ENCODE results near the gene TCERG1.
"Not testable (repeated sequence)": the region's sequence is repeated elsewhere in the genome, so short reads cannot be mapped to it uniquely, and the experiment has no call there.

Gene TCERG1

DNA sequence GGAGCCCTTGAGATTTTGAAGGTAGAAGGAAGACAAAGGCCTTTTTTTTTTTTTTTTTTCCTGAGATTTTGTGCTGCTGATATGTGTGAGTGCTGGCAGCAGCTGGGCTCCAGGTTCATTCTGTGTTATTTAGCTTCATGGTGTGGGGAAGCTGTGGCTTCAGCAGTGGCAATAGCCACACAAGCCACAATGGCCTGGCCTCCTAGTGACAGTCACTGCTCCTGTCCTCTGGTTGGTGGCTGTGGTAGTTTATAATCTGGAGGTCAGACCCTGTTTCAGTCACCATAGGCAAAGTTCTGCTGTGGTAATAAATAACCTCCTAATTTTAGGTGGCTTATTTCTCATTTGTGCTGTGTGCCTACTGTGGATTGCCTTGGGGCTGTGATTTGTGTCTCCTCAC, 97.1 kb downstream of the TCERG1 start:
- no peaks in the 10 kb centered on the region for H3K9me3 ChIP-seq (ENCODE audit: severe bottlenecking)
- H3K36me3 ChIP-seq (ENCODE audit: low read depth): no peaks in the 10 kb centered on the region
- H3K27me3 ChIP-seq (ENCODE audit: insufficient read depth, poor library complexity, severe bottlenecking): peaks cover 3% of the 10 kb centered on the region
- no peak overlapping the region for H3K27ac ChIP-seq (ENCODE audit: poor library complexity, severe bottlenecking)
- no peak overlapping the region for H3K4me3 ChIP-seq (ENCODE audit: severe bottlenecking)
- DNase-seq (ENCODE audit: low spot score) (no peak), ATAC-seq (ENCODE audit: low read depth) (no peak)
- TF ChIP-seq, protein P1, sequence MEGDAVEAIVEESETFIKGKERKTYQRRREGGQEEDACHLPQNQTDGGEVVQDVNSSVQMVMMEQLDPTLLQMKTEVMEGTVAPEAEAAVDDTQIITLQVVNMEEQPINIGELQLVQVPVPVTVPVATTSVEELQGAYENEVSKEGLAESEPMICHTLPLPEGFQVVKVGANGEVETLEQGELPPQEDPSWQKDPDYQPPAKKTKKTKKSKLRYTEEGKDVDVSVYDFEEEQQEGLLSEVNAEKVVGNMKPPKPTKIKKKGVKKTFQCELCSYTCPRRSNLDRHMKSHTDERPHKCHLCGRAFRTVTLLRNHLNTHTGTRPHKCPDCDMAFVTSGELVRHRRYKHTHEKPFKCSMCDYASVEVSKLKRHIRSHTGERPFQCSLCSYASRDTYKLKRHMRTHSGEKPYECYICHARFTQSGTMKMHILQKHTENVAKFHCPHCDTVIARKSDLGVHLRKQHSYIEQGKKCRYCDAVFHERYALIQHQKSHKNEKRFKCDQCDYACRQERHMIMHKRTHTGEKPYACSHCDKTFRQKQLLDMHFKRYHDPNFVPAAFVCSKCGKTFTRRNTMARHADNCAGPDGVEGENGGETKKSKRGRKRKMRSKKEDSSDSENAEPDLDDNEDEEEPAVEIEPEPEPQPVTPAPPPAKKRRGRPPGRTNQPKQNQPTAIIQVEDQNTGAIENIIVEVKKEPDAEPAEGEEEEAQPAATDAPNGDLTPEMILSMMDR (IDR thresholded peaks at IDR 0.05; ENCODE audit: poor library complexity, severe bottlenecking): no peak
- peaks cover 11% of the 10 kb centered on the region for H3K4me1 ChIP-seq (ENCODE audit: insufficient read depth, poor library complexity, severe bottlenecking)

DNA sequence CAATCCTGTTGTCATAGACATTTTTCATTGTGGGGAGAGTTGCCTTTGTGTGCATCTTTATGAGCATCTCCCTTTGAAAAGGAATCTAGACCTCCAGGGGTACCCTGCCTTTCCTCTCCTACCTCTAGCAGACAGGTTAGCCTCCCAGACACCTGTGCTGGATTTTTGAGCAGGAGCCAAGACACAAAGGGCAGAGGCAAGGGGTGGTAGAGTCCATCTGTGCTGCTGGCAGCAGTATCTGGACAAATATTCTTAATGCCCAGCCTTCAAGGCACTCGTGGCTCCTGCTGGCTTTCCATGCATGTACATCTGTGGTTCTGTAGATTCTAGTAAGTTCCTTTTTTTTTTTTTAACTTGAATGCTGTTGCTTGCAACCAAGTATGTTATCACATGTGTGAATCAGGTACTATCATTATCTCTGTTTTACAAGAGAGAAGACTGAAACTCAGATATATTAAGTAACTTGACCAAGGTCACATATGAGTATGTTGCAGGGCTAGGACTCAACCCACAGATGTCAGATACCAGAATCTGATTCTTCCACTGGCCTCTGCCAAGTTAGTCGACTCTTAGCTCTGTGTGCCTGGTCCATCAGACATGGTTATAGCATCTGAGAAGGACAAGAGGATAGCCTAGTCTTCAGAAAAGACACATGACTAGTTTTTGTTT, 101.8 kb downstream of the TCERG1 start:
- no peaks in the 10 kb centered on the region for H3K4me1 ChIP-seq (ENCODE audit: insufficient read depth, poor library complexity, severe bottlenecking)
- ATAC-seq (ENCODE audit: low read depth) (no peak), DNase-seq (ENCODE audit: low spot score) (no peak)
- TF ChIP-seq, protein P1 (IDR thresholded peaks at IDR 0.05; ENCODE audit: poor library complexity, severe bottlenecking): no peak
- H3K27me3 ChIP-seq (ENCODE audit: insufficient read depth, poor library complexity, severe bottlenecking): peaks cover 3% of the 10 kb centered on the region
- H3K4me3 ChIP-seq (ENCODE audit: severe bottlenecking): no peak overlapping the region
- no peaks in the 10 kb centered on the region for H3K9me3 ChIP-seq (ENCODE audit: severe bottlenecking)
- no peak overlapping the region for H3K27ac ChIP-seq (ENCODE audit: poor library complexity, severe bottlenecking)
- no peaks in the 10 kb centered on the region for H3K36me3 ChIP-seq (ENCODE audit: low read depth)

DNA sequence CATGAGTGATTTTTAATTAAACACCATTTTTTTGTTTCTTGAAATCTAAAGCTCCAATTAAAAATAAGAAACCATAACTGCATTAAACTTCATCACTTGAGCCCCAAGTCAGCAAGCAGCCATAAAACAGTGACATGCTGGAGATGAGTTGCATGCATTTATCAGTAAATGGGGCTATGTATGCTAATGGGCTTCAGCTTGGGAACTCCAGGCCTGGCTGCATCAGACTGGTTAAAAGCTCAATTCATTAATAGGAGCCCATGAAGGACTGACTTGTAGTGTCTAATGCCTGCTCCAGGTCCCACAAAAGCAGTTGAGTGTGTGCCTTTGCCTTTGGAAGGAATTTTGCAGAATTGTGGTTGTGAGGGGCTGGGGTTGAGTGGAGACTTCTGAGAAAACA, 102.5 kb downstream of the TCERG1 start:
- H3K9me3 ChIP-seq (ENCODE audit: severe bottlenecking): no peaks in the 10 kb centered on the region
- ATAC-seq (ENCODE audit: low read depth) (no peak), DNase-seq (ENCODE audit: low spot score) (no peak)
- peaks cover 6% of the 10 kb centered on the region for H3K27me3 ChIP-seq (ENCODE audit: insufficient read depth, poor library complexity, severe bottlenecking)
- no peaks in the 10 kb centered on the region for H3K36me3 ChIP-seq (ENCODE audit: low read depth)
- no peaks in the 10 kb centered on the region for H3K4me1 ChIP-seq (ENCODE audit: insufficient read depth, poor library complexity, severe bottlenecking)
- TF ChIP-seq, protein P1 (IDR thresholded peaks at IDR 0.05; ENCODE audit: poor library complexity, severe bottlenecking): no peak
- no peak overlapping the region for H3K27ac ChIP-seq (ENCODE audit: poor library complexity, severe bottlenecking)
- H3K4me3 ChIP-seq (ENCODE audit: severe bottlenecking): no peak overlapping the region

DNA sequence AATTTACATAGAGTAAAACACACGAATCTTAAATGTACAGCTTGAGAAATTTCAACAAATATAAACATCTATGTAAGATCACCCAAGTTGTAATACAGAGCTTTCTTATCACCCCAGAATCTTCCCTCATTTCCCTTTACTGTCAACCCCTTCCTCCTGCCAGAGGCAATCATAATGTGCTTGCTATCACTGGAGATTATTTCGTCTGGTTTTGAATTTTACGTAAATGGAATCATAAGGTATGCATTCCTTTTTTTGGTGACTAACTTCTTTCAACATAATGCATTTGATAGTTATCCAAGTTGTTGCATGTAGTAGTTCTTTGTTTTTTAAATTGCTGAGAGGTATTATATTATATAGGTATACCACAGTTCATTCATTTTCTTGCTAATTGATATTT, 106.3 kb downstream of the TCERG1 start:
- Histone ChIP-seq H3K27me3 (ENCODE audit: insufficient read depth, poor library complexity, severe bottlenecking) (peaks cover 8% of the 10 kb centered on the region), H3K4me1 (ENCODE audit: insufficient read depth, poor library complexity, severe bottlenecking) (no peaks in the 10 kb centered on the region), H3K27ac (ENCODE audit: poor library complexity, severe bottlenecking) (no peak overlapping the region), H3K9me3 (ENCODE audit: severe bottlenecking) (no peaks in the 10 kb centered on the region), H3K36me3 (ENCODE audit: low read depth) (no peaks in the 10 kb centered on the region), H3K4me3 (ENCODE audit: severe bottlenecking) (no peak overlapping the region)
- DNase-seq (ENCODE audit: low spot score) (no peak), ATAC-seq (ENCODE audit: low read depth) (peak; percentile 31; the same call in 2 of the 3 replicates)
- TF ChIP-seq, protein P1 (IDR thresholded peaks at IDR 0.05; ENCODE audit: poor library complexity, severe bottlenecking): no peak

DNA sequence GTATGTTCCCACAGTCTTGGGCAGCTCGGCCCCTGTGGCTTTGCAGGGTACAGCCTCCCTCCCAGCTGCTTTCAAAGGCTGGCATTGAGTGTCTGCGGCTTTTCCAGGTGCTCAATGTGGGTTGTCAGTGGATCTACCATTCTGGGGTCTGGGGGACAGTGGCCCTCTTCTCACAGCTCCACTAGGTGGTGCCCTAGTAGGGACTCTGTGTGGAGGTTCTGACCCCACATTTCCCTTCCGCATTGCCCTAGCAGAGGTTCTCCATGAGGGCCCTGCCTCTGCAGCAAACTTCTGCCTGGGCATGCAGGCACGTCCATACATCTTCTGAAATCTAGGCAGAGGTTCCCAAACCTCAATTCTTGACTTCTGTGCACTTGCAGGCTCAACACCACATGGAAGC, 109.8 kb downstream of the TCERG1 start:
- H3K27me3 ChIP-seq (ENCODE audit: insufficient read depth, poor library complexity, severe bottlenecking); H3K4me1 ChIP-seq (ENCODE audit: insufficient read depth, poor library complexity, severe bottlenecking); DNase-seq (ENCODE audit: low spot score); H3K36me3 ChIP-seq (ENCODE audit: low read depth); ATAC-seq (ENCODE audit: low read depth); H3K9me3 ChIP-seq (ENCODE audit: severe bottlenecking); H3K27ac ChIP-seq (ENCODE audit: poor library complexity, severe bottlenecking); H3K4me3 ChIP-seq (ENCODE audit: severe bottlenecking): not testable (repeated sequence)
